CD4-positive, alpha-beta T cell treated with Interleukin-4 for 1 hour (primary cell): ENCODE results near the gene C1GALT1C1L.
"Not testable (repeated sequence)": the region's sequence is repeated elsewhere in the genome, so short reads cannot be mapped to it uniquely, and the experiment has no call there.

Experiments used
- DNase-seq, 2 donors: peaks; one replicate each; pipeline ENCODE4 v3.0.0-alpha.2; 2020 to 2022

Gene C1GALT1C1L

GRCh38 chr2:43648994-43649701 lies 27.1 kb downstream of the C1GALT1C1L start:
- DNase-seq = no peak

GRCh38 chr2:43643680-43644079 lies 32.5 kb downstream of the C1GALT1C1L start:
- no peak for DNase-seq

- DNase-seq = no peak
Measured at GRCh38 chr2:43642363-43642762, 33.9 kb downstream of the C1GALT1C1L start.

GRCh38 chr2:43637030-43637803 lies 39.0 kb downstream of the C1GALT1C1L start, which contains the start of gene PLEKHH2:
Gene PLEKHH2, plus strand, starts transcription at chr2:43637260. Its CDS starts 7,414 bp downstream, at chr2:43644674.
- DNase-seq = peak; percentile 83 to 84

- peak in 1 of 2 donors; percentile 12 for DNase-seq
Measured at GRCh38 chr2:43636621-43637020, 39.6 kb downstream of the C1GALT1C1L start.

- not testable (repeated sequence) for DNase-seq
Measured at GRCh38 chr2:43636153-43636552, 40.1 kb downstream of the C1GALT1C1L start.

- no peak for DNase-seq
Measured at GRCh38 chr2:43634604-43635306, 41.5 kb downstream of the C1GALT1C1L start.

- no peak for DNase-seq
Measured at GRCh38 chr2:43631618-43632317, 44.5 kb downstream of the C1GALT1C1L start.
